DOHH2 (cell line): ENCODE data around the gene KAT6B.

Experiments used
- H3F3A ChIP-seq: fragments of 200-600 bp; sonication (generic), shearing (Covaris generic); 2 replicates; pipeline ENCODE4 v1.6.0; 2016; ENCODE audit warnings: antibody characterized with exemption, mild to moderate bottlenecking; ENCODE audit not compliant: control insufficient read depth, insufficient read depth
- H3K27ac ChIP-seq: fragments of 200-600 bp; sonication (generic); 2 replicates; pipeline ENCODE4 v1.5.1; 2014; ENCODE audit warnings: low read depth, mild to moderate bottlenecking, low read length, moderate library complexity
- H3K27me3 ChIP-seq: fragments of 200-600 bp; sonication (generic); 2 replicates; pipeline ENCODE4 v1.6.1; 2014; ENCODE audit warnings: mild to moderate bottlenecking, low read length, mixed read lengths; ENCODE audit not compliant: control insufficient read depth
- H3K36me3 ChIP-seq: fragments of 200-600 bp; sonication (generic); 2 replicates; pipeline ENCODE4 v1.6.1; 2014; ENCODE audit warnings: mild to moderate bottlenecking, low read length, moderate library complexity, mixed read lengths; ENCODE audit not compliant: control insufficient read depth
- H3K4me1 ChIP-seq: fragments of 200-600 bp; sonication (generic); 2 replicates; pipeline ENCODE4 v1.6.1; 2014; ENCODE audit warnings: mild to moderate bottlenecking, low read length, mixed read lengths; ENCODE audit not compliant: control insufficient read depth
- H3K4me2 ChIP-seq: fragments of 200-600 bp; sonication (generic); 2 replicates; pipeline ENCODE4 v1.6.0; 2014; ENCODE audit warnings: mild to moderate bottlenecking, low read length, moderate library complexity
- H3K4me3 ChIP-seq: fragments of 200-600 bp; sonication (generic); 2 replicates; pipeline ENCODE4 v1.5.1; 2014; ENCODE audit warnings: mild to moderate bottlenecking, low read length, mixed read lengths
- H3K79me2 ChIP-seq: fragments of 200-600 bp; sonication (generic); 2 replicates; pipeline ENCODE4 v1.6.1; 2014; ENCODE audit warnings: mild to moderate bottlenecking, low read length, mixed read lengths; ENCODE audit not compliant: control insufficient read depth
- H3K9me2 ChIP-seq: fragments of 200-600 bp; sonication (generic); replicated peaks from 2 replicates; pipeline ENCODE4 v1.6.1; 2014; ENCODE audit warnings: mild to moderate bottlenecking, low read length, mixed read lengths; ENCODE audit not compliant: control insufficient read depth
- H3K9me3 ChIP-seq: fragments of 200-600 bp; sonication (generic); 2 replicates; pipeline ENCODE4 v1.6.1; 2014; ENCODE audit warnings: antibody characterized with exemption, low read length, mixed read lengths; ENCODE audit not compliant: control insufficient read depth, insufficient read depth
- H4K20me1 ChIP-seq: fragments of 200-600 bp; sonication (generic); 2 replicates; pipeline ENCODE4 v1.6.0; 2014; ENCODE audit warnings: low read depth, mild to moderate bottlenecking, antibody characterized with exemption, low read length, moderate library complexity; ENCODE audit not compliant: control insufficient read depth, insufficient read depth
- CTCF ChIP-seq: fragments of 200-600 bp; sonication (generic); IDR thresholded peaks from one replicate; pipeline ENCODE4 v1.5.1; 2014; ENCODE audit warnings: antibody characterized with exemption, mild to moderate bottlenecking, low read depth, low read length; ENCODE audit not compliant: poor library complexity, severe bottlenecking
- EZH2phosphoT487 ChIP-seq: fragments of 200-600 bp; sonication (generic); IDR thresholded peaks from 2 replicates; pipeline ENCODE4 v1.6.1; 2017; ENCODE audit warnings: borderline replicate concordance, mild to moderate bottlenecking, antibody characterized with exemption, low read length, moderate library complexity, mixed read lengths

Gene KAT6B

GRCh38 chr10:74824184-74824899 is 2.1 kb upstream of the KAT6B start:
- H3K27me3 ChIP-seq, result no peaks in the 10 kb centered on the region; the same call in 1 of the 2 replicates
- peak overlapping the region; percentile 81 for H3K4me3 ChIP-seq
- peak overlapping the region; percentile 91 for H3K4me2 ChIP-seq
- no peaks in the 10 kb centered on the region for H3K9me2 ChIP-seq
- peaks cover 23% of the 10 kb centered on the region for H3K79me2 ChIP-seq
- TF ChIP-seq CTCF (no peak), EZH2phosphoT487 (no peak)
- H3K36me3 ChIP-seq, result no peaks in the 10 kb centered on the region
- H3K27ac ChIP-seq, result peak overlapping the region; percentile 21; the same call in 1 of the 2 replicates
- no peaks in the 10 kb centered on the region for H4K20me1 ChIP-seq
- H3K4me1 ChIP-seq, result peaks cover 25% of the 10 kb centered on the region
- no peaks in the 10 kb centered on the region for H3K9me3 ChIP-seq
- H3F3A ChIP-seq, result peaks cover 13% of the 10 kb centered on the region

GRCh38 chr10:74824900-74825370 is 1.5 kb upstream of the KAT6B start:
- Histone ChIP-seq H4K20me1 (no peaks in the 10 kb centered on the region), H3K9me3 (no peaks in the 10 kb centered on the region), H3K79me2 (peaks cover 26% of the 10 kb centered on the region), H3K27ac (peak overlapping the region; percentile 21; the same call in 1 of the 2 replicates), H3K27me3 (no peaks in the 10 kb centered on the region; the same call in 1 of the 2 replicates), H3K9me2 (no peaks in the 10 kb centered on the region), H3K4me3 (peak overlapping the region; percentile 81), H3K4me2 (peak overlapping the region; percentile 91), H3F3A (peaks cover 13% of the 10 kb centered on the region), H3K36me3 (no peaks in the 10 kb centered on the region), H3K4me1 (peaks cover 25% of the 10 kb centered on the region)
- TF ChIP-seq CTCF (no peak), EZH2phosphoT487 (no peak)

- Histone ChIP-seq H3K79me2 (peaks cover 31% of the 10 kb centered on the region), H3K27ac (peak overlapping the region; percentile 73), H3K4me2 (peak overlapping the region; percentile 91)
These were observed 844 bp upstream of the KAT6B start for GRCh38 chr10:74825371-74826141.

More at GRCh38 chr10:74825371-74826141, 844 bp upstream of the KAT6B start:
- Histone ChIP-seq H3K4me3 (peak overlapping the region; percentile 81), H3F3A (peaks cover 13% of the 10 kb centered on the region), H4K20me1 (no peaks in the 10 kb centered on the region), H3K27me3 (no peaks in the 10 kb centered on the region; the same call in 1 of the 2 replicates), H3K9me2 (no peaks in the 10 kb centered on the region), H3K36me3 (0 out of 2 replicates have a peak, but pooled peaks cover 3% of the 10 kb centered on the region), H3K9me3 (no peaks in the 10 kb centered on the region), H3K4me1 (peaks cover 29% of the 10 kb centered on the region)
- TF ChIP-seq EZH2phosphoT487, result no peak
- no peak for TF ChIP-seq CTCF
